ENCODE results near the gene TEP1.

TEP1 gene

GRCh38 chr14:20429801-20430669 lies 16.7 kb upstream of the TEP1 start:
- DNase-seq (ENCODE audit: low spot score), result no peak

- DNase-seq (ENCODE audit: low spot score), result no peak
Observed at GRCh38 chr14:20428802-20429201, 15.5 kb upstream of the TEP1 start.

GRCh38 chr14:20428010-20428365 lies 14.7 kb upstream of the TEP1 start:
- no peak for DNase-seq (ENCODE audit: low spot score)

GRCh38 chr14:20427231-20428009 lies 14.1 kb upstream of the TEP1 start:
- DNase-seq (ENCODE audit: low spot score), result peak; percentile 52

GRCh38 chr14:20424851-20425250 lies 11.6 kb upstream of the TEP1 start:
- DNase-seq (ENCODE audit: low spot score), result no peak

- no peak for DNase-seq (ENCODE audit: low spot score)
Observed at GRCh38 chr14:20422886-20423285, 9.6 kb upstream of the TEP1 start.

GRCh38 chr14:20421267-20421666 lies 8.0 kb upstream of the TEP1 start:
- no peak for DNase-seq (ENCODE audit: low spot score)

GRCh38 chr14:20419419-20419818 lies 6.1 kb upstream of the TEP1 start:
- DNase-seq (ENCODE audit: low spot score), result no peak

- peak; percentile 76 for DNase-seq (ENCODE audit: low spot score)
Observed at GRCh38 chr14:20418501-20418909, 5.2 kb upstream of the TEP1 start.

- DNase-seq (ENCODE audit: low spot score), result no peak
Observed at GRCh38 chr14:20417250-20418186, 4.2 kb upstream of the TEP1 start.

GRCh38 chr14:20416223-20416622 lies 2.9 kb upstream of the TEP1 start:
- no peak for DNase-seq (ENCODE audit: low spot score)

- peak; percentile 49 for DNase-seq (ENCODE audit: low spot score)
Observed at GRCh38 chr14:20415782-20416206, 2.5 kb upstream of the TEP1 start.

GRCh38 chr14:20413744-20414082 lies 412 bp upstream of the TEP1 start:
- no peak for DNase-seq (ENCODE audit: low spot score)

- no peak for DNase-seq (ENCODE audit: low spot score)
Observed at GRCh38 chr14:20412411-20412810, 890 bp downstream of the TEP1 start.

- no peak for DNase-seq (ENCODE audit: low spot score)
Observed at GRCh38 chr14:20409226-20409625, 4.1 kb downstream of the TEP1 start.

- DNase-seq (ENCODE audit: low spot score), result no peak
Observed at GRCh38 chr14:20403521-20403920, 9.8 kb downstream of the TEP1 start.

GRCh38 chr14:20400965-20401593 lies 12.2 kb downstream of the TEP1 start:
- no peak for DNase-seq (ENCODE audit: low spot score)

- no peak for DNase-seq (ENCODE audit: low spot score)
Observed at GRCh38 chr14:20400589-20400964, 12.7 kb downstream of the TEP1 start.

GRCh38 chr14:20397511-20397910 lies 15.8 kb downstream of the TEP1 start:
- DNase-seq (ENCODE audit: low spot score), result no peak

- DNase-seq (ENCODE audit: low spot score), result no peak
Observed at GRCh38 chr14:20391505-20391904, 21.8 kb downstream of the TEP1 start.

GRCh38 chr14:20388159-20388558 lies 25.1 kb downstream of the TEP1 start:
- no peak for DNase-seq (ENCODE audit: low spot score)

GRCh38 chr14:20387576-20387975 lies 25.7 kb downstream of the TEP1 start:
- DNase-seq (ENCODE audit: low spot score), result no peak

All from HuH-7 (cell line).